Nephron progenitor cell (in vitro differentiated cells): ENCODE data around the gene IMP4.

Source experiments
- DNase-seq: peaks from one replicate; pipeline ENCODE4 v3.0.0; 2021
- H3K27ac Mint-ChIP-seq: 2 replicates; pipeline ENCODE4 v1.8.0; 2021; ENCODE audit warnings: mild to moderate bottlenecking, moderate library complexity, mixed read lengths
- H3K27me3 Mint-ChIP-seq: 2 replicates; pipeline ENCODE4 v1.8.0; 2021; ENCODE audit warnings: mild to moderate bottlenecking, low read depth, mixed read lengths; ENCODE audit not compliant: poor library complexity
- H3K36me3 Mint-ChIP-seq: 2 replicates; pipeline ENCODE4 v1.8.0; 2021; ENCODE audit warnings: low read depth, mixed read lengths
- H3K4me1 Mint-ChIP-seq: 2 replicates; pipeline ENCODE4 v1.8.0; 2021; ENCODE audit warnings: mixed read lengths
- H3K4me3 Mint-ChIP-seq: 2 replicates; pipeline ENCODE4 v1.8.0; 2021; ENCODE audit warnings: mild to moderate bottlenecking, moderate library complexity, mixed read lengths
- H3K9me3 Mint-ChIP-seq: 2 replicates; pipeline ENCODE4 v1.8.0; 2021; ENCODE audit warnings: mild to moderate bottlenecking, moderate library complexity, mixed read lengths
- CTCF ChIP-seq: fragments of 200-600 bp; sonication (generic); IDR thresholded peaks from 2 replicates; pipeline ENCODE4 v1.5.0; 2021; ENCODE audit warnings: antibody characterized with exemption

The IMP4 gene

GRCh38 chr2:130387071-130387400 is 44.3 kb downstream of the IMP4 start:
- Mint-ChIP-seq H3K4me3 (no peak overlapping the region), H3K36me3 (no peaks in the 10 kb centered on the region), H3K4me1 (peaks cover 16% of the 10 kb centered on the region), H3K27ac (no peak overlapping the region), H3K9me3 (no peaks in the 10 kb centered on the region), H3K27me3 (peaks cover 7% of the 10 kb centered on the region)
- no peak for DNase-seq
- no peak for TF ChIP-seq CTCF

- no peaks in the 10 kb centered on the region for H3K9me3 Mint-ChIP-seq
- no peak for DNase-seq
- TF ChIP-seq CTCF = no peak
- peaks cover 20% of the 10 kb centered on the region for H3K4me1 Mint-ChIP-seq
- H3K27me3 Mint-ChIP-seq = peaks cover 7% of the 10 kb centered on the region
- no peak overlapping the region for H3K27ac Mint-ChIP-seq
- no peak overlapping the region for H3K4me3 Mint-ChIP-seq
- no peaks in the 10 kb centered on the region for H3K36me3 Mint-ChIP-seq
These were observed 45.1 kb downstream of the IMP4 start for GRCh38 chr2:130387804-130388203.

DNA sequence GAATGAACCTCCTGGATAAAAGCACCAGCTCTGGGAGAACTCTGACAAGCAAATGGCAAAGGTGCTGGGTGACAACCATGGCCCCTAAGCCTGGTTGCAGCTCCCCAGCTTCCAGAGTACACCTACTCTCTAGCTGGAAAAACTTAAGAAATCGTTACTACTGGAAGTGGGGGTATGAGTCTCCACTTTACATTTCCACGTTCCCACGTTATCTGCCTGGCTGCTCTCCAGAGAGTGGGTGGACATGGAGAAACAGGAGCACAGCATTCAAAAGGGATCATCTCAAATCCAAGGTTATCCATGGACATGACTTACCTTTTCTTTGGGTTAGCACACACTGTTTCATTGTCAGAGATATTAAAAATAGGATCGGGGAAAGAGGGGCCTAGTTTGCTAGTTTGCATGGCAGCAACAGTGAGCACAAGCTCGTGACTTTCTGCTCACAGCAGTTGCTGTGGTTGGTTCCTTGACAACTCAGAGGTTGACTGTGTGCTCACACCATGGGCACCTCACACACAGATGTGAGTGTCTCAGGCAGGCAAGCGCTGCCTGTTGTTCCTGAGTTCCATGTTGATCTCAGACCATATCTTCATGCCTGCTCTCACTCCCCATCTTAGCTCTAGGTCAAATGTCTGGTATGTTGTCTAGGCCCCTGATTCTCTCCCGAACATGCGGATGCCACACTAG is 45.7 kb downstream of the IMP4 start:
- no peak for TF ChIP-seq CTCF
- H3K27ac Mint-ChIP-seq = no peak overlapping the region
- no peaks in the 10 kb centered on the region for H3K36me3 Mint-ChIP-seq
- H3K4me1 Mint-ChIP-seq = peaks cover 20% of the 10 kb centered on the region
- H3K9me3 Mint-ChIP-seq = no peaks in the 10 kb centered on the region
- no peak for DNase-seq
- no peak overlapping the region for H3K4me3 Mint-ChIP-seq
- H3K27me3 Mint-ChIP-seq = peaks cover 10% of the 10 kb centered on the region

DNA sequence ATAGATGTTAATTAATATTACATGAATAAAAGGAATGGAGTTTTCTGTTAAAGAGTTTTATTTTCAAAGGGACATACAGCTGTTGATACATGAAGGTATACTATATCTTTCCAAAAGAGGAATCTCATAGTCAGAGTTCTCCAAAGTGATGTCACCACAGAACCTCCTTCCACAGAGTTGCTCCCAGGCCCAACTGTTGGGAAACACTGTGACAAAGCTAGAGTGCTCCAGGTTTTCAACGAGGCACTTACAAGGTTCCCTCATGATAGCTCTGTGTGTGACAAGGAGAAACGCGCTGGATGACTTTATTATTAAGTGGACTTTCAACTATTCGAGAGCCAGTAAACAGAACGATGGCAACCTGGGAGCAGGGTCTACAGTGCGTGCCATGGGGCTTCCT is 46.7 kb downstream of the IMP4 start:
- H3K27me3 Mint-ChIP-seq = peaks cover 15% of the 10 kb centered on the region
- no peak overlapping the region for H3K27ac Mint-ChIP-seq
- peaks cover 20% of the 10 kb centered on the region for H3K4me1 Mint-ChIP-seq
- no peaks in the 10 kb centered on the region for H3K9me3 Mint-ChIP-seq
- no peak overlapping the region for H3K4me3 Mint-ChIP-seq
- no peak for DNase-seq
- TF ChIP-seq CTCF = no peak
- no peaks in the 10 kb centered on the region for H3K36me3 Mint-ChIP-seq

GRCh38 chr2:130389783-130390182 is 47.1 kb downstream of the IMP4 start:
- Mint-ChIP-seq H3K27me3 (peaks cover 15% of the 10 kb centered on the region), H3K4me1 (peaks cover 20% of the 10 kb centered on the region), H3K36me3 (no peaks in the 10 kb centered on the region), H3K9me3 (no peaks in the 10 kb centered on the region), H3K4me3 (no peak overlapping the region), H3K27ac (no peak overlapping the region)
- no peak for TF ChIP-seq CTCF
- no peak for DNase-seq

DNA sequence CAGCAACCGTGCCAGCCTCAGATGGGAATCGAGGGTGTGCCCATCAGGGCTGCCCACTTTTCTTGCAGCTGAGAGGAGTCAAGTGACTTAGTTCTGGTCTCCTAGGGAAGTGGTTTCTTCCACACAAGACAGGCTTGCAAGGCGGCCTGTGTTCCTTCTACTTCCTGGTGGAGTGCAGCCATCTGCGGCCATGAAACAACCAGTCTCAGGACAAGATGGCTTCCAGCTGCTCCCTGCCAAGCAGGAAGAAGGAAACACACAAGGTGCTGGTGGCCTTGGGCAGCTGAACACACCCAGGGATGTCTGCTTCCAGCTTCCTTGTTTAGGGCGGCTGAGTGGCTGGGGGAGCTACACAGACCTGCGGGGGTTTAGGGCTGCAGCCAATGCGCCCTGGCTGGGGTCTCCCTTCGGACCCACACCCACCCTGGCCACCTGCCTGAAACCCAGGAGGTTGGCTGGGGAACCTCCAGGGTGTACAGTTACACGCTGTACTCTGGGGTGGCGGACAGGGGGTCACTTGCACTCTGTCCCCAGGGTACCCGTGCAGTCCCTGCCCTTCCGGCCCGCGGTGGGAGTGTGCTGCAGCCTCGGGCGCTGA is 47.9 kb downstream of the IMP4 start:
- Mint-ChIP-seq H3K4me3 (peak overlapping the region; percentile 87), H3K4me1 (peaks cover 20% of the 10 kb centered on the region), H3K27ac (no peak overlapping the region), H3K27me3 (peaks cover 16% of the 10 kb centered on the region), H3K36me3 (no peaks in the 10 kb centered on the region), H3K9me3 (no peaks in the 10 kb centered on the region)
- no peak for TF ChIP-seq CTCF
- no peak for DNase-seq
